GM19468 (cell line): ENCODE measurements around the gene EDARADD.

Experiments
- ATAC-seq: cut with Tn5 transposase; IDR thresholded peaks from one replicate; pipeline ENCODE4 v1.9.1; 2021; ENCODE audit warnings: mild to moderate bottlenecking, moderate library complexity, moderate number of reproducible peaks; ENCODE audit not compliant: unreplicated experiment; ENCODE audit errors: extremely low read depth

The EDARADD gene

GRCh38 chr1:236509647-236510401, 115.7 kb downstream of the EDARADD start:
- no peak for ATAC-seq

- no peak for ATAC-seq
Observed at GRCh38 chr1:236511735-236512418, 117.8 kb downstream of the EDARADD start.

- ATAC-seq, result no peak
Observed at GRCh38 chr1:236514703-236515442, 120.8 kb downstream of the EDARADD start.

GRCh38 chr1:236515443-236515958, 121.4 kb downstream of the EDARADD start:
- no peak for ATAC-seq

GRCh38 chr1:236516929-236517704, 123.0 kb downstream of the EDARADD start:
- ATAC-seq, result no peak

GRCh38 chr1:236518322-236518721, 124.2 kb downstream of the EDARADD start:
- ATAC-seq, result no peak

GRCh38 chr1:236520445-236521005, 126.4 kb downstream of the EDARADD start:
- ATAC-seq, result no peak

- ATAC-seq, result no peak
Observed at GRCh38 chr1:236522937-236523703, 129.0 kb downstream of the EDARADD start.

- peak; percentile 20 for ATAC-seq
Observed at GRCh38 chr1:236523704-236524141, 129.6 kb downstream of the EDARADD start, which contains the start of gene LGALS8. Gene LGALS8 (plus strand): TSS chr1:236523982. CDS start chr1:236526071, 2,089 bp downstream.

- peak; percentile 89 for ATAC-seq
Observed at GRCh38 chr1:236524142-236524894, 130.2 kb downstream of the EDARADD start.

GRCh38 chr1:236524895-236525184, 130.8 kb downstream of the EDARADD start:
- ATAC-seq, result no peak

GRCh38 chr1:236526079-236526478, 132.0 kb downstream of the EDARADD start:
- no peak for ATAC-seq

- ATAC-seq, result no peak
Observed at GRCh38 chr1:236530286-236530685, 136.2 kb downstream of the EDARADD start.

GRCh38 chr1:236530959-236531358, 136.9 kb downstream of the EDARADD start:
- ATAC-seq, result no peak

- no peak for ATAC-seq
Observed at GRCh38 chr1:236532850-236533249, 138.8 kb downstream of the EDARADD start.

- ATAC-seq, result no peak
Observed at GRCh38 chr1:236534151-236534651, 140.1 kb downstream of the EDARADD start.
